Activated CD4-positive, alpha-beta T cell treated with anti-CD3 and anti-CD28 coated beads for 4 hours (primary cell): ENCODE measurements around the gene PKHD1.
"Not testable (repeated sequence)": the region's sequence is repeated elsewhere in the genome, so short reads cannot be mapped to it uniquely, and the experiment has no call there.

Experiments used
- DNase-seq, 2 donors: peaks; one replicate each; pipeline ENCODE4 v3.0.0-alpha.2; 2020

Gene PKHD1

GRCh38 chr6:52041134-52041533, 46.3 kb downstream of the PKHD1 start:
- DNase-seq, result no peak

DNA sequence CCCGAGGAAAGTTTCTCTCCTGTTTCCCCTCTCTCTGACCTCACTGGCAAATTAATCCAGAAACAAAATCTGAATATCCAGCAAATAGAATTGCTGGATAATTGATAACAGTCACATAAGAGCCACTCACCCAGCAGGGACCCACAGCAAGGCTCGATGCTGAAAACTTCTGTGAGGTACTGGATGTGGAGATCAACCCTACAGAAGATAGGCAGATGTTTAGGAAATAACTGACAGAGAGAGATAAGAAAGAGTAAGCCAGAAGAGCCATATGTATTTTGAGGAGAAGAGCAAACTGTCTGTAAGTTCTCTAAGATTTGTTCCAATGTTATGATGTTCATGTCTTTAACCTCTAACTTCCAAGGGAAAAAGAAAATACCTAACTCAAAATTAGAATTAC, 59.7 kb downstream of the PKHD1 start:
- no peak for DNase-seq

GRCh38 chr6:52024451-52025068, 62.9 kb downstream of the PKHD1 start:
- DNase-seq, result no peak

DNA sequence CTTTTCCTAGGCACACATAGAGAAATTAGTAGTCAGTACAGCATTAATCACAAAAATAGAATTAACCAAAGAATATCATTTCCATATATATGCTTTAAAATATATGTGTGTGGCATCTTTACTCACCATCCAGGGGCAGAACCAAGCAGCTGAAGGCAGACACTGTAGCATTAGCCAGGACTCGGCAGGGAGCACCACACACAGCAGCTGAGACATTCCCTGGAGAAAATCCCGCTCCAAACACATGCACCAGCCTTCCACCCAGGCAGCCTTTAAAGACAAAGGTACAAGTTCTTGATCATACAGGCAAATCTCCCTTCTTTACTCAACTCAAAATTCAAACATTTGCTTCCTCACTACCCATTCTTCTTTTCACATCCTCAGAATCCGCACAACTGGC, 64.7 kb downstream of the PKHD1 start:
- no peak for DNase-seq

GRCh38 chr6:52020945-52021570, 66.4 kb downstream of the PKHD1 start:
- no peak for DNase-seq

- DNase-seq, result no peak
Observed at GRCh38 chr6:52019881-52020280, 67.5 kb downstream of the PKHD1 start.

- DNase-seq, result no peak
Observed at GRCh38 chr6:52019092-52019491, 68.3 kb downstream of the PKHD1 start.

GRCh38 chr6:52016915-52017748, 70.3 kb downstream of the PKHD1 start:
- DNase-seq, result no peak

- no peak for DNase-seq
Observed at GRCh38 chr6:52015953-52016352, 71.5 kb downstream of the PKHD1 start.

- DNase-seq, result no peak
Observed at GRCh38 chr6:52014391-52014790, 73.0 kb downstream of the PKHD1 start.

DNA sequence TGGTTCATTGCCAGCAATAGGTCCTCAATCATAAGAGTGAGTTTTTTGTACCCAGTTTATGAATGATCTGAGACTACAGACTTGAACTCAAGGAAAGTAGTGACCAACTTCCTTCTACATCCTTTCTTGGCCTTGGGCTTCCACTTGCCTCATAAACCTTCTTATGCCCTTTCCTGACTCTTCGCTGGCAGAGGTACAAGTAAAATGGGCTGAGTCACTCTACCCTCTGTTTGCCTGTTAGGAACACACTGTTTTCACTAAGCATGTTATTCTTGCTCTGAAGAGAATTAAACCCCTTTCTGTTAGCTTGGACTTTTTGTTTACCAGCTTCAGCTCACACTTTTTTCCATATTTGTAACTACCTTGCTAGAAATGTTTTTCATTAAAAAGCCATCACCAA, 74.4 kb downstream of the PKHD1 start:
- no peak for DNase-seq

DNA sequence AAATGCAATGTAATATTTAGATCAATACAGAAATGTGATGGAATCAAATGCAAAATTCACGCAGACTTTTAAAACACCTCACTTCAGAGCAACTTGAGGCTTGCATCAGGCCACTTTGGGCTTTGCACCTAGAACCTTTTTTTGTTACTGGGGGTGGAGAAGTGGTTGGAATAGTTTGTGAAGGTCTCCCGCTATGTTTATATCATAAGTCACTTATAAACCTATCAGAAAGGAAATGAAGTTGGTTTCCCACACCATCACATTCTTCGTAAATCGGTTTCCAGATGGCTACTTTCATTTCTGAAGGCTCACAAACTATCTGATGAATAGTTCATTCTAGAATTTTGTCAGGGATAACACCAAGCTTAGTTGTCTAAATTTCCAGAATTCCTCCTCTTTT, 74.8 kb downstream of the PKHD1 start:
- no peak for DNase-seq

DNA sequence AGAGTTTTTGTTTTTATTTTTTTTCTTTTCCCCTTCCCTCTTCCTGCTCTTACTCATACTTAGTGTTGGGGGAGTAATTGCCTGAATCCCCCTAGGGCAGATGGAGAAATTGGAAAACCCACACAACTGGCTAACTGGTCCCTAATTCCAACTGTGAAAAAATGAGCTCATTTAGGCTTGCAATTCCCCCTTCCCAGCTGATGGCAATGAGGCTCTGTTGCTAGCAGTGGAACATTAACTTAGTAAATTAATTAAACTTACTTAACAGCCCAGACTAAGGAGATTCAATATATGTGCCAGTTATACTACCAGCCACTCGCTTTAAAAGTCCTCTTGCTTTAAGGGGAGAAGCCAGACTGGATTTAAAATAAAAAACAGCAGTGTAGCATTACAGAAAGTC, 76.6 kb downstream of the PKHD1 start:
- no peak for DNase-seq

- no peak for DNase-seq
Observed at GRCh38 chr6:52010145-52010544, 77.3 kb downstream of the PKHD1 start.

DNA sequence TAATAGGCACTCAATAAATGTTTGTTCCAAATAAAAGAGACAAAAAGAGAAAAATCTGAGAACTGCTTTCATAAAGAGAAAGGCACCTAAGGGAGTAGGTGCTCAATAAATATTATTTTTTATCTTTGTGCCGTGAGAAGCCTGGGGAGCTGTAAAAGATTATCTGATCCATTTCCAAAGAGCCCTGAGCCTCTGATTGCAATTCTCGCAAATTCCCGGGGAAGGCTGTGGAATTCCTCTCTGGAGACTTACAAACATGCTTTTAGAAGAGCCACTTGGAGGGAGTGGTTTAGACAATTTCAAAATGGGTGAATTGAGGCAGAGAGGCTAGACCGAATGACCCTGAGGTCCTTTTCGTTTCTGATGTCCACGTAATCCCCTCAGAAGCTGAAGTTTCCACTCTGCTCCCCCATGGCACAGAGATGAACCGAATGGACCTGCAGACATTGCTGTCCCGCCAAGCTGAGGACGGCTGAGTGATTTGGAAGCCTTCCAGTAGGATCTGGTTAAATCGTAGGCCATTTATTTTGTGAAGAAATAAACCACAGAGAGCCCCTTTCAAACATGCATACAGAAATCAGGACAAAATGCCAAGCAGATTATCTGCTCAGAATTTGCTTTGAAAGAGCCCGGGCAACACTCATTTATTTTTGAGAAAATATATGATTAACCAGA, 77.8 kb downstream of the PKHD1 start:
- no peak for DNase-seq

DNA sequence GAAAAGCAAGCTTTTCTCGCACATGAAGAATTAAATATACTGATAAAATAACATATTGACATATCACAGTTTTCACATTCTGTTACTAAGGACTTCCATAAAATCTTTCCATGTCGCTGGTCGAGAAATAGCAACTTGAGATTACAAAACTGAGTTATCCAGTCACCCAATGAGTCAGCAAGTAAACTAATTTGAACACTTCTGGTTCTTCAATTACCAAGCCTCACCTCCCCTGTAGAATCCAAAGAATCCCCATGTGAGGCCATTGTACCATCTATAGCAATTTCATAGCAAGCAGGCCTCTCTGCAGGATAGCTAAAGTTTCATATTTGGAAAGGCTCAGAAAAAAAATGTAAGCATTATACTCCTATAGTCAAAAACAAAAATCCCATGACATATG, 87.3 kb downstream of the PKHD1 start:
- DNase-seq, result no peak

DNA sequence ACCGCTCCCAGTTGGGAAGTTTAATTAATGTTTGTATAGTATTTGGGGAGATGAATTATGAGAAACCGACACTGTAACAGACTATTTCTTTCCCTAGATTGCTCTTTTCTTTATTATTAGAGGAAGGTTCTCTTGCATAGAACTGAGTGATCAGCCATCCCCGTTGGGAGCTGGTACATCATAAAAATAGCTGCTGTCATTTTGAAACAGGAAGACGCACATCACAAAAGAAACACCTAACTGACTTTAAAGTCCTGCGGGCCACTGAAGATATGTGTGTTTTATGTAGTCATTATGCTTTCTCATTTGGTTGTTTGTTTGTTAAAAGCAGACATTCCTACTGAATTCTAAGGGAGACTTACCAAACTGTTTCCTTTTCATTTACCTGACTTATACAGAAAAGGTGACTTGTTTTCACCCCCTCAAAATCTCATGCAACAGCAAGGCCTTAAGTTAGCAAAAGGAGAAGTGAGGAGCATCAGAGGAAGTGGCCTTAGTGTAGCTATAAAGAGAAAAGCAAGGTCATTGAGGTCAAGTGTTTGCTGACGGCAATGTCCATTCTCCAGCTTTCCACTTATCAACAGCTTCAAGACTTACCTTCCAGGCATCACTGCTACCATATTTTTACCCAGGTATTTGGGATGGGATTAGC, 91.0 kb downstream of the PKHD1 start:
- DNase-seq, result no peak

- DNase-seq, result no peak
Observed at GRCh38 chr6:51995214-51995755, 92.1 kb downstream of the PKHD1 start.

DNA sequence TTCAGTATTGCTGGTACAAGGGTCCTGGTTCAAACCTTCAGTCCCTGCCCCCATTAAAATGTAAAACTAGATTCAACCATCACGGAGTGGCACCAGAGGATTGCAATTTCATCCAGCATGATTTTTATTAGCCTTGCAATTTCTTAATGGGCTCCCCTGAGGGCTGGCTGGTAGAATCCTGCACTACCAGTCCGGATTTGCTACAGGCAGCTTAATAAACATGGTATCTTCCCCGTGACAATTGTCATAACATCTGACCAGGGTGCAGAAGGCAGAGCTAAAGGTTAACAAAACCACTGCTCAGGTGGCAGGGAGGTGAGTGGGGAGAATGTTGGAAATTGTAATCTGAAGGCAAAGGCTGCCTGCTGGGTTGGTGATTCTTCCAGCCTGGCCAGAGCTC, 94.5 kb downstream of the PKHD1 start:
- DNase-seq, result no peak

GRCh38 chr6:51989789-51990188, 97.6 kb downstream of the PKHD1 start:
- DNase-seq, result no peak

- DNase-seq, result no peak
Observed at GRCh38 chr6:51986864-51987263, 100.5 kb downstream of the PKHD1 start.

DNA sequence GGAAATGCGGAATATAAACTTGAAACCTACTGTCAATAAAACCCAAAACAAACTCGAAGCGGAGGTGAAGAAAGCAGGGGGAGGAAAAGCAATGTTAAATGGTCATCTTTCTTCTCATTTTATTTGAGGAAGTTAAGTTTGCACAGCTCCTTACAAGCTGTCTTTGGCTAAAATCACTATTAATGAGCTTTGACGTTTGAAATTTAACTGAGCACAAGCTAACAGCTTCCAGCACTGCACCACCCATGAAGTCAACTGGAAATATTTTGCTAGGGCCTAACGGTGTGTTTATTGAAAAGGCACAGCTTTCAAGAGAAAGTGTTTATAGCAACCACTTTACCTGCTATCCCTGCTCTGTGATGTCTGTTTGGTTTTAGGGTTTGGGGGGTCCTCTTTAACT, 103.8 kb downstream of the PKHD1 start:
- DNase-seq, result no peak

GRCh38 chr6:51982695-51983094, 104.7 kb downstream of the PKHD1 start:
- not testable (repeated sequence) for DNase-seq
